DMS153 (cell line): ENCODE measurements around the gene CETN3.
"Not testable (repeated sequence)": the region's sequence is repeated elsewhere in the genome, so short reads cannot be mapped to it uniquely, and the experiment has no call there.

Experiments used
- DNase-seq: peaks from one replicate; lab custom pipeline; 2025; lab: John Stamatoyannopoulos, UW

The CETN3 gene

GRCh38 chr5:90383903-90384302, 25.7 kb downstream of the CETN3 start:
- DNase-seq = no peak

GRCh38 chr5:90381213-90381929, 28.2 kb downstream of the CETN3 start:
- no peak for DNase-seq

- DNase-seq = no peak
Measured at GRCh38 chr5:90379652-90380051, 29.9 kb downstream of the CETN3 start.

- DNase-seq = no peak
Measured at GRCh38 chr5:90378752-90379151, 30.8 kb downstream of the CETN3 start.

- DNase-seq = not testable (repeated sequence)
Measured at GRCh38 chr5:90371269-90371668, 38.3 kb downstream of the CETN3 start.

- DNase-seq = no peak
Measured at GRCh38 chr5:90368454-90369246, 40.9 kb downstream of the CETN3 start.

- DNase-seq = no peak
Measured at GRCh38 chr5:90367879-90368278, 41.7 kb downstream of the CETN3 start.

- DNase-seq = no peak
Measured at GRCh38 chr5:90366948-90367347, 42.6 kb downstream of the CETN3 start.

- no peak for DNase-seq
Measured at GRCh38 chr5:90365328-90365727, 44.2 kb downstream of the CETN3 start.

- DNase-seq = no peak
Measured at GRCh38 chr5:90359073-90359920, 50.3 kb downstream of the CETN3 start.

GRCh38 chr5:90356622-90357021, 52.9 kb downstream of the CETN3 start:
- DNase-seq = no peak

- DNase-seq = no peak
Measured at GRCh38 chr5:90356176-90356575, 53.4 kb downstream of the CETN3 start.

- no peak for DNase-seq
Measured at GRCh38 chr5:90355635-90356034, 53.9 kb downstream of the CETN3 start.

GRCh38 chr5:90353254-90353653, 56.3 kb downstream of the CETN3 start:
- no peak for DNase-seq

GRCh38 chr5:90351101-90351500, 58.5 kb downstream of the CETN3 start:
- DNase-seq = no peak

GRCh38 chr5:90347462-90347861, 62.1 kb downstream of the CETN3 start:
- DNase-seq = no peak

- DNase-seq = no peak
Measured at GRCh38 chr5:90345684-90346083, 63.9 kb downstream of the CETN3 start.

- no peak for DNase-seq
Measured at GRCh38 chr5:90344689-90345088, 64.9 kb downstream of the CETN3 start.

GRCh38 chr5:90343731-90344130, 65.8 kb downstream of the CETN3 start:
- DNase-seq = not testable (repeated sequence)

GRCh38 chr5:90342576-90342975, 67.0 kb downstream of the CETN3 start:
- no peak for DNase-seq
